IPS-18a (cell line): Measurements from ENCODE around the gene CCDC7.

Experiments
- H3K27ac ChIP-seq: one replicate; pipeline ENCODE4 v1.5.1; 2013; ENCODE audit warnings: low read length
- H3K27me3 ChIP-seq: one replicate; pipeline ENCODE4 v1.6.1; 2013; ENCODE audit warnings: mild to moderate bottlenecking, low read length; ENCODE audit not compliant: control insufficient read depth, insufficient read depth
- H3K36me3 ChIP-seq: one replicate; pipeline ENCODE4 v1.6.1; 2013; ENCODE audit warnings: low read depth, low read length; ENCODE audit not compliant: control insufficient read depth
- H3K4me1 ChIP-seq: one replicate; pipeline ENCODE4 v1.6.1; 2013; ENCODE audit warnings: low read depth, low read length; ENCODE audit not compliant: control insufficient read depth
- H3K4me3 ChIP-seq: one replicate; pipeline ENCODE4 v1.5.1; 2013; ENCODE audit warnings: low read length
- H3K9ac ChIP-seq: one replicate; pipeline ENCODE4 v1.6.1; 2013; ENCODE audit warnings: mild to moderate bottlenecking, low read length, moderate library complexity
- H3K9me3 ChIP-seq: one replicate; pipeline ENCODE4 v1.6.1; 2013; ENCODE audit warnings: low read depth, low read length; ENCODE audit not compliant: control insufficient read depth

The CCDC7 gene

DNA sequence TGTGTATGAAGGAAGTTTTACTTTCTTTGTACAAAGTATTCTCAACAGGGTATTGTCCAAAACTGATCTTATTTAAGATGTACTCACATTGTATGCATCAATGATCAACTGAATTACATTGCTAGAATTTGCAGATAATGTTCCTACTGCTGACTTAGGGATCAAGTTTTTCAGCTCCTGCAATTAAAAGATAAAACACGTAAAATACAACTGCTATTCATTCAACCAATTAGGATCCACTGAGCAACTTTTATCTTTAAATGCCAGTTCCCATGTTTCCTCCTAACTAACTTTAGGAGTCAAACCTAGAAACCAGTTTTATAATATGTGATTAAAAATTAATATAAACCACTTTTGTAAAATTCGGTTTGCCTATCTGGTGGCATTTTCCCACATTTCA lies 476.2 kb downstream of the CCDC7 start:
- no peak overlapping the region for H3K27ac ChIP-seq
- H3K9me3 ChIP-seq, result no peaks in the 10 kb centered on the region
- no peak overlapping the region for H3K9ac ChIP-seq
- H3K27me3 ChIP-seq, result no peaks in the 10 kb centered on the region
- H3K4me3 ChIP-seq, result no peak overlapping the region
- no peaks in the 10 kb centered on the region for H3K4me1 ChIP-seq
- peaks cover 84% of the 10 kb centered on the region for H3K36me3 ChIP-seq

DNA sequence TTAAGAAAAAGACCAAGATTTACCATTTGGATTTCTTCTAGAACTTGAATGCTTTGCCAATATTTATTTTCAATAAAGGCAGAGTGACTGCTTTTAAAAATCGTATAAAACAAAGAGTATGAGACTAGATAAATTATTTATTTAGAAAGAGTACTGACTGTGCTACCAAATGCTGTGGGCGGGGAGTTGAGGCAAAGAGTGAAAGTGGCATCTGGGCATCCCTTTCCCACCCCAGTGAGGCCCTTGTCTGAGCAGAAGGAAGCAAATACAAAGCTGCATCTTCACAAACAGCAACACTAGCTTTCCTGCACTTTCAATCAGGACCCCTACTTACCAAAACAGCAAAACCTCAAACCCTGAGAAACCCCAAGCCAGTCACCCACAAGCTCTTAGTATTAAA lies 477.2 kb downstream of the CCDC7 start:
- H3K9me3 ChIP-seq, result no peaks in the 10 kb centered on the region
- no peak overlapping the region for H3K4me3 ChIP-seq
- no peak overlapping the region for H3K9ac ChIP-seq
- no peak overlapping the region for H3K27ac ChIP-seq
- peaks cover 93% of the 10 kb centered on the region for H3K36me3 ChIP-seq
- no peaks in the 10 kb centered on the region for H3K27me3 ChIP-seq
- H3K4me1 ChIP-seq, result no peaks in the 10 kb centered on the region

DNA sequence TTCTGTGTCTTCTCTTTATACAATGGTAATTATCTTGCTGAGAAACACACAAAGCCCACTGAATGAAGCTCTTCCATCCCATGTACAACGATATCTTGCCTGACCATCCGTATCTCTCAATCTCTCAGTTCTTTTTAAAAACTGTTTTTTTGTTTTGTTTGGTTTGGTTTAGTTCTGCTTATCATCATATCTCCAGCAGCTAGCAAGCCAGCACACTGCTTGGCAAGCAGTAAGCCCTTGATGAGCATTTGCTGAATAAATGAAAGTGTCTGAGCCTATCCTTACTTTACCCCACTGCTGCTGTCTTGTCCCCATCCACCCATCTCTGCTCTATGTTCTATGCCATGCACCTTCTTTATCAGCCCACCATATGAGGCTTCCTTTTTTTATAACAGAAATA lies 477.9 kb downstream of the CCDC7 start:
- Histone ChIP-seq H3K27ac (no peak overlapping the region), H3K4me3 (no peak overlapping the region), H3K27me3 (no peaks in the 10 kb centered on the region), H3K4me1 (no peaks in the 10 kb centered on the region), H3K9me3 (no peaks in the 10 kb centered on the region), H3K36me3 (peaks cover 91% of the 10 kb centered on the region), H3K9ac (no peak overlapping the region)
